ENCODE results near the gene GRIK5. TPM values are rescaled to one million over a fixed set of nuclear protein-coding genes. Genes with fewer than 3 reads are reported as not detected.

The GRIK5 gene
- total and polyA plus RNA-seq, 4 donors, result 0.09 to 0.42 (median 0.17) TPM; not detected in 1

DNA sequence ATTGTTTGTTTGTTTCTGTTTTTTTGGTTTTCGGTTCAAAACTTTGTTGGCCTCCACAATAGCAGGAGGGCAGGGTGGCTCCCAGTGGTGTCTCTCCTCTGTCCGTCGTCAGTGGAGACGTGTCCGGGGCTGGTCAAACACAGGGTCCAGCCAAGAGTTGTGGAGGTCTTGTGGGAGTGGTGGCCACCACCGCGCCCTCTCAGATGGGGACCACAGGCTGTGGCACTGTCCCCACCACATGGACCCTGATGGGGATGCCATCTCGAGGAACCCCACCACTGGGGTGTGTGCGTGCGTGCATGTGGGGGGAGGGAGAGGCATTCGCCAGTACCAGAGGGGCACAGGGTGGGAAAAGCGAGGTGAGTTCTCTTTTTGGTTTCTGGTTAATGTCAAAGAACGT lies 19.8 kb upstream of the GRIK5 start:
- Histone ChIP-seq H3K36me3 (ENCODE audit: control insufficient read depth in 4 of 4, insufficient read depth in 3 of 4, low read depth in 1 of 4, low read length in 3 of 4) (no peaks in the 10 kb centered on the region), H3K27ac (ENCODE audit: low read depth in 1 of 2, low read length in 2 of 2) (no peak overlapping the region), H3K4me1 (ENCODE audit: control insufficient read depth in 4 of 4, insufficient read depth in 4 of 4, low read length in 3 of 4) (no peaks in the 10 kb centered on the region), H3K27me3 (ENCODE audit: control insufficient read depth in 4 of 4, insufficient read depth in 4 of 4, low read length in 3 of 4) (no peaks in the 10 kb centered on the region), H3K9me3 (ENCODE audit: control insufficient read depth in 4 of 4, low read length in 3 of 4) (no peaks in the 10 kb centered on the region), H3K9ac (ENCODE audit: low read depth in 1 of 2, low read length in 2 of 2) (no peak overlapping the region), H3K4me3 (ENCODE audit: low read depth in 1 of 3, low read length in 3 of 3) (no peak overlapping the region)
- DNase-seq (ENCODE audit: low spot score), result no peak
- TF ChIP-seq, protein P1, sequence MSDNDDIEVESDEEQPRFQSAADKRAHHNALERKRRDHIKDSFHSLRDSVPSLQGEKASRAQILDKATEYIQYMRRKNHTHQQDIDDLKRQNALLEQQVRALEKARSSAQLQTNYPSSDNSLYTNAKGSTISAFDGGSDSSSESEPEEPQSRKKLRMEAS (IDR thresholded peaks at IDR 0.05), result no peak
- TF ChIP-seq, protein P2, sequence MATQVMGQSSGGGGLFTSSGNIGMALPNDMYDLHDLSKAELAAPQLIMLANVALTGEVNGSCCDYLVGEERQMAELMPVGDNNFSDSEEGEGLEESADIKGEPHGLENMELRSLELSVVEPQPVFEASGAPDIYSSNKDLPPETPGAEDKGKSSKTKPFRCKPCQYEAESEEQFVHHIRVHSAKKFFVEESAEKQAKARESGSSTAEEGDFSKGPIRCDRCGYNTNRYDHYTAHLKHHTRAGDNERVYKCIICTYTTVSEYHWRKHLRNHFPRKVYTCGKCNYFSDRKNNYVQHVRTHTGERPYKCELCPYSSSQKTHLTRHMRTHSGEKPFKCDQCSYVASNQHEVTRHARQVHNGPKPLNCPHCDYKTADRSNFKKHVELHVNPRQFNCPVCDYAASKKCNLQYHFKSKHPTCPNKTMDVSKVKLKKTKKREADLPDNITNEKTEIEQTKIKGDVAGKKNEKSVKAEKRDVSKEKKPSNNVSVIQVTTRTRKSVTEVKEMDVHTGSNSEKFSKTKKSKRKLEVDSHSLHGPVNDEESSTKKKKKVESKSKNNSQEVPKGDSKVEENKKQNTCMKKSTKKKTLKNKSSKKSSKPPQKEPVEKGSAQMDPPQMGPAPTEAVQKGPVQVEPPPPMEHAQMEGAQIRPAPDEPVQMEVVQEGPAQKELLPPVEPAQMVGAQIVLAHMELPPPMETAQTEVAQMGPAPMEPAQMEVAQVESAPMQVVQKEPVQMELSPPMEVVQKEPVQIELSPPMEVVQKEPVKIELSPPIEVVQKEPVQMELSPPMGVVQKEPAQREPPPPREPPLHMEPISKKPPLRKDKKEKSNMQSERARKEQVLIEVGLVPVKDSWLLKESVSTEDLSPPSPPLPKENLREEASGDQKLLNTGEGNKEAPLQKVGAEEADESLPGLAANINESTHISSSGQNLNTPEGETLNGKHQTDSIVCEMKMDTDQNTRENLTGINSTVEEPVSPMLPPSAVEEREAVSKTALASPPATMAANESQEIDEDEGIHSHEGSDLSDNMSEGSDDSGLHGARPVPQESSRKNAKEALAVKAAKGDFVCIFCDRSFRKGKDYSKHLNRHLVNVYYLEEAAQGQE (IDR thresholded peaks at IDR 0.05), result no peak
- TF ChIP-seq FOXA1 (IDR thresholded peaks at IDR 0.05) (no peak), HNF4G (IDR thresholded peaks at IDR 0.05) (no peak), TAF1 (conservative IDR thresholded peaks at IDR 0.05) (no peak), EGR1 (IDR thresholded peaks at IDR 0.05; ENCODE audit: low read depth in 2 of 2) (no peak), HNF4A (conservative IDR thresholded peaks at IDR 0.05) (no peak), YY1 (IDR thresholded peaks at IDR 0.05) (no peak), NR2F2 (IDR thresholded peaks at IDR 0.05) (no peak), SP1 (IDR thresholded peaks at IDR 0.05) (no peak), FOXA2 (IDR thresholded peaks at IDR 0.05) (no peak)
- 88% methylated on average over 13 of the region's 13 CpGs for WGBS

DNA sequence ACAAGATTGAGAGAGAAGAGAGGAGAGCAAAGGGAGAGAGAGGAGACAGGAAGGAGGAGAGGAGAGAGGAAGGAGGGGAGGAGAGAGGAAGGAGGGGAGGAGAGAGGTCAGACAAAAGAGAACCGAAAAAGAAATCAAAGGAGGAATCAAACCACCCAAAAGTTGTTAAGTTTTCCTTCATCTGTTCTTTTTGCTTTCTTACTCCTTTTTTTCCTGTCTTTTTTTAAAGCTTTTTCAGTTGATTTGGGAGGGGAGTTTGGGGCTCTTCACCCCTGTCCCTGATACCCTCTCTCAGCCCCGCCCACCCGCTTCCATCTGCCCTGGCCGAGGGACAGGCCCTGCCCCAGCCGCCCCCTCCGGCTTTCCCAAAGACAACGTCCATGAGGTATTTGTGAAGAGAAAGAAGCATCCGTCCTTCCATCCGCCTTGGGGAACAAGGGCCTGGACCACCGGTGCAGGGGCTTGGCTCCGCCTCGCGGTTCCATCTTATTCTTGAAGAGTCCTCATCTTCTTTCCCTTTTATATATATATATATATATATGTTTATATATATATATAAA lies 19.3 kb upstream of the GRIK5 start:
- Histone ChIP-seq H3K4me3 (ENCODE audit: low read depth in 1 of 3, low read length in 3 of 3) (no peak overlapping the region), H3K4me1 (ENCODE audit: control insufficient read depth in 4 of 4, insufficient read depth in 4 of 4, low read length in 3 of 4) (no peaks in the 10 kb centered on the region), H3K27ac (ENCODE audit: low read depth in 1 of 2, low read length in 2 of 2) (no peak overlapping the region), H3K27me3 (ENCODE audit: control insufficient read depth in 4 of 4, insufficient read depth in 4 of 4, low read length in 3 of 4) (no peaks in the 10 kb centered on the region), H3K36me3 (ENCODE audit: control insufficient read depth in 4 of 4, insufficient read depth in 3 of 4, low read depth in 1 of 4, low read length in 3 of 4) (no peaks in the 10 kb centered on the region), H3K9me3 (ENCODE audit: control insufficient read depth in 4 of 4, low read length in 3 of 4) (no peaks in the 10 kb centered on the region), H3K9ac (ENCODE audit: low read depth in 1 of 2, low read length in 2 of 2) (no peak overlapping the region)
- no peak for DNase-seq (ENCODE audit: low spot score)
- WGBS, result 73% methylated on average over 13 of the region's 13 CpGs
- TF ChIP-seq, protein P2 (IDR thresholded peaks at IDR 0.05), result no peak
- TF ChIP-seq HNF4G (IDR thresholded peaks at IDR 0.05) (no peak), FOXA1 (IDR thresholded peaks at IDR 0.05) (no peak), HNF4A (conservative IDR thresholded peaks at IDR 0.05) (no peak), YY1 (IDR thresholded peaks at IDR 0.05) (no peak), NR2F2 (IDR thresholded peaks at IDR 0.05) (no peak), RXRA (IDR thresholded peaks at IDR 0.05) (no peak), TAF1 (conservative IDR thresholded peaks at IDR 0.05) (no peak), RAD21 (IDR thresholded peaks at IDR 0.05) (no peak), SP1 (IDR thresholded peaks at IDR 0.05) (no peak), FOXA2 (IDR thresholded peaks at IDR 0.05) (no peak), EGR1 (IDR thresholded peaks at IDR 0.05; ENCODE audit: low read depth in 2 of 2) (no peak), GABPA (IDR thresholded peaks at IDR 0.05 in 1 of 2, conservative IDR thresholded peaks at IDR 0.05 in 1 of 2) (no peak), JUND (IDR thresholded peaks at IDR 0.05) (no peak)
- TF ChIP-seq, protein P3, sequence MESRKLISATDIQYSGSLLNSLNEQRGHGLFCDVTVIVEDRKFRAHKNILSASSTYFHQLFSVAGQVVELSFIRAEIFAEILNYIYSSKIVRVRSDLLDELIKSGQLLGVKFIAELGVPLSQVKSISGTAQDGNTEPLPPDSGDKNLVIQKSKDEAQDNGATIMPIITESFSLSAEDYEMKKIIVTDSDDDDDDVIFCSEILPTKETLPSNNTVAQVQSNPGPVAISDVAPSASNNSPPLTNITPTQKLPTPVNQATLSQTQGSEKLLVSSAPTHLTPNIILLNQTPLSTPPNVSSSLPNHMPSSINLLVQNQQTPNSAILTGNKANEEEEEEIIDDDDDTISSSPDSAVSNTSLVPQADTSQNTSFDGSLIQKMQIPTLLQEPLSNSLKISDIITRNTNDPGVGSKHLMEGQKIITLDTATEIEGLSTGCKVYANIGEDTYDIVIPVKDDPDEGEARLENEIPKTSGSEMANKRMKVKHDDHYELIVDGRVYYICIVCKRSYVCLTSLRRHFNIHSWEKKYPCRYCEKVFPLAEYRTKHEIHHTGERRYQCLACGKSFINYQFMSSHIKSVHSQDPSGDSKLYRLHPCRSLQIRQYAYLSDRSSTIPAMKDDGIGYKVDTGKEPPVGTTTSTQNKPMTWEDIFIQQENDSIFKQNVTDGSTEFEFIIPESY (IDR thresholded peaks at IDR 0.05), result no peak
- TF ChIP-seq, protein P1 (IDR thresholded peaks at IDR 0.05), result no peak
- TF ChIP-seq, protein P4, sequence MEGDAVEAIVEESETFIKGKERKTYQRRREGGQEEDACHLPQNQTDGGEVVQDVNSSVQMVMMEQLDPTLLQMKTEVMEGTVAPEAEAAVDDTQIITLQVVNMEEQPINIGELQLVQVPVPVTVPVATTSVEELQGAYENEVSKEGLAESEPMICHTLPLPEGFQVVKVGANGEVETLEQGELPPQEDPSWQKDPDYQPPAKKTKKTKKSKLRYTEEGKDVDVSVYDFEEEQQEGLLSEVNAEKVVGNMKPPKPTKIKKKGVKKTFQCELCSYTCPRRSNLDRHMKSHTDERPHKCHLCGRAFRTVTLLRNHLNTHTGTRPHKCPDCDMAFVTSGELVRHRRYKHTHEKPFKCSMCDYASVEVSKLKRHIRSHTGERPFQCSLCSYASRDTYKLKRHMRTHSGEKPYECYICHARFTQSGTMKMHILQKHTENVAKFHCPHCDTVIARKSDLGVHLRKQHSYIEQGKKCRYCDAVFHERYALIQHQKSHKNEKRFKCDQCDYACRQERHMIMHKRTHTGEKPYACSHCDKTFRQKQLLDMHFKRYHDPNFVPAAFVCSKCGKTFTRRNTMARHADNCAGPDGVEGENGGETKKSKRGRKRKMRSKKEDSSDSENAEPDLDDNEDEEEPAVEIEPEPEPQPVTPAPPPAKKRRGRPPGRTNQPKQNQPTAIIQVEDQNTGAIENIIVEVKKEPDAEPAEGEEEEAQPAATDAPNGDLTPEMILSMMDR (IDR thresholded peaks at IDR 0.05; ENCODE audit: low read depth, low read length, missing input control), result no peak
- TF ChIP-seq, protein P5, sequence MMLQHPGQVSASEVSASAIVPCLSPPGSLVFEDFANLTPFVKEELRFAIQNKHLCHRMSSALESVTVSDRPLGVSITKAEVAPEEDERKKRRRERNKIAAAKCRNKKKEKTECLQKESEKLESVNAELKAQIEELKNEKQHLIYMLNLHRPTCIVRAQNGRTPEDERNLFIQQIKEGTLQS (IDR thresholded peaks at IDR 0.05), result no peak

Data from liver (tissue), 9 donors.